Measurements from ENCODE around the gene SCYGR1.

DNA sequence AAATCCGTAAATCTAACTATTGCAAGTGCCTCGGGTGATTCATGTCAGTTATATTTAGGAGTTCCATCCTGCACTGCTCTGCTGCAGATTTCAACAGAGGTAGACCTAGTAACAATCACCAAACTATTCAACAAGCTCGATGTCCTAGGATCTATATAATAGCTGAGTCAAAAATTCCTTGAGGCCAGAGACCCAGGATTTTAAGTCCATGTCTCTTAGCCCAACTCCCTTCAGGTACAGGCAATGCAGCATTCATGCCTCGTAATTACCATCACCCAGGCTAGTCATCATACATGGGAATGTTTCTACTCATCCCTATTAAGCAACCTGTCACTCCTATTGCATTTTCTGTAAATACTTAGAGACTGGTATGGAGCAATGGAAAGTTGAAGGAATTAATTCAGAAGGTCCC is 9.4 kb downstream of the SCYGR1 start:
- TF ChIP-seq CTCF (optimal IDR thresholded peaks at IDR 0.05 in 1 of 3, IDR thresholded peaks at IDR 0.05 in 1 of 3, conservative IDR thresholded peaks at IDR 0.05 in 1 of 3; ENCODE audit: extremely low read depth in 1 of 3, insufficient read depth in 2 of 3, low read length in 3 of 3), result no peak
- TF ChIP-seq EZH2 (IDR thresholded peaks at IDR 0.05; ENCODE audit: low read length), result no peak

All from keratinocyte (primary cell).